HG02759 (cell line): Measurements from ENCODE around the gene MMP24OS.
"Not testable (repeated sequence)": the region's sequence is repeated elsewhere in the genome, so short reads cannot be mapped to it uniquely, and the experiment has no call there.

Source experiments
- ATAC-seq: cut with Tn5 transposase; IDR thresholded peaks from one replicate; pipeline ENCODE4 v1.9.1; 2021; ENCODE audit warnings: mild to moderate bottlenecking, moderate library complexity; ENCODE audit not compliant: unreplicated experiment

Gene MMP24OS

DNA sequence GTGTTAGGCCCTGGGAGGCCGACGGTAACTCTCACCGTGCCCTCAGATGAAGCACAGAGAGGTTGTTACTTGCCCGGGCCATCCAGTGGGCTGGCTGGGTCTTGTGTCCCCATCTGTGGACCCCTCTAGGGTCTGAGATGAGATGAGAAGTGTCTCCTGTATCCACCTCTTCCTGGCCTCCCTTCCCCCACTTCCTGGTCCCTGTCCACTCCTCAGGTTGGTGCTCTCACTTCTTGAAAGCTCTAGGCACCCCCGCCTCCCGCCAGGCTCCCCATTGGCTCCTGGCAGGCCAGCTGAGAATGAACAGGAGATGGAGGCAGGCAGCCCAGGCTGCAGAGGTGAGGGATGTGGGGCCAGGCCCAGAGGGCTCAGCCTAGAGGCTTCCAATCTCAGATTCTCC, 1.5 kb downstream of the MMP24OS start:
- no peak for ATAC-seq

DNA sequence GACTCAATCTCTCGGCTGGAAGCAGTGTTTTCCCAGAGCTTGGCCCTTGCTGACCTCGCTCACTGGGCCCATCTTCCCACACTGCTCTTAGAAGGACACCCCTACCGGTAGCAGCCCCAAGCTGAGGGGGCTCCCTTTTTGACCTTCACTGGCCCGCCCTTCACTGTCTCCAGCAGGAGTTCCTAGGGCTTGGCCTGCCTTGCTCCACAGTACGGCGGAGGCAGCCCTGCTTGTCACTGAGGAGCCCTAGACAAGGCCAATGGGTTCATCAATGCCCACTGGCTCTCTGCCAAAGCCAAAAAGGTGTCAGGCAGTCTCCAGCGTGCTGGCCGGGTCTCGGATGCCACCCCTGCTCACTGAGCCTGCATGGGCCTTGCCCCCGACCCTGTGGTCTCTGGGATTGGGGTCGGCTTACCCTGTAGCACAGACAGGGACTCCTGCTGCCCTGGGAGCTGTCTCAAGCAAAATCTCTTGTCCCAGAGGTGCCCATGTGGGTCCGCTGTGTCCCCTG, 2.1 kb downstream of the MMP24OS start:
- no peak for ATAC-seq

- ATAC-seq, result no peak
Observed at GRCh38 chr20:35274172-35275092, 3.5 kb downstream of the MMP24OS start.

- no peak for ATAC-seq
Observed at GRCh38 chr20:35273449-35274171, 4.3 kb downstream of the MMP24OS start.

- no peak for ATAC-seq
Observed at GRCh38 chr20:35271904-35272303, 6.0 kb downstream of the MMP24OS start.

DNA sequence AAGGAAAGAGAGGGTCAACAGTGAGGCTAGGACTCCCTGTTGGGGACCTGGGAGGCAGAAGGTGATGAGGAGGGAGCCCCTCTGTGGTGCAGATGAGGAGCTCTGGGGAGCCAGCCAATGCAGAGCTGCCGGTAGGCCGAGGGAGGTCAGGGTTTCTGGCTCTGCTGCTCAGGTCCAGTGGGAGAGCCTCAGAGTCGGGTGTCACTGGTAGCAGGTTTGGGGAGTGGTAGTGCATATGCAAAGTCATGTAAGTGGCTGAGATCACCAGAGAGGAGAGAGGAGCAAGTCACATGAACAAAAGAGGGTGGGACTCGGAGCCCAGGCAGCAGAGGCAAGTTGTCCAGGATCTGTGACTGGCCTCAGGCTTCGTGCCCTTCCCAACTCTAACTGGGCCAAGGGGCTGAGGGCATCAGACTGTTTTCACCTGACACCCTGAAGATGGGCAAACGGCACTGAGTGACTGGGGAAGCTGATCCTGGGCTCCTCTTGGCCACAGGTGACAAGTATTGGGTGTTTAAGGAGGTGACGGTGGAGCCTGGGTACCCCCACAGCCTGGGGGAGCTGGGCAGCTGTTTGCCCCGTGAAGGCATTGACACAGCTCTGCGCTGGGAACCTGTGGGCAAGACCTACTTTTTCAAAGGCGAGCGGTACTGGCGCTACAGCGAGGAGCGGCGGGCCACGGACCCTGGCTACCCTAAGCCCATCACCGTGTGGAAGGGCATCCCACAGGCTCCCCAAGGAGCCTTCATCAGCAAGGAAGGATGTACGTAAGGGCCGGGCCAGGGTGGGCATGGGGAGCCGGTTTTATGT, 6.6 kb downstream of the MMP24OS start:
- ATAC-seq, result no peak

DNA sequence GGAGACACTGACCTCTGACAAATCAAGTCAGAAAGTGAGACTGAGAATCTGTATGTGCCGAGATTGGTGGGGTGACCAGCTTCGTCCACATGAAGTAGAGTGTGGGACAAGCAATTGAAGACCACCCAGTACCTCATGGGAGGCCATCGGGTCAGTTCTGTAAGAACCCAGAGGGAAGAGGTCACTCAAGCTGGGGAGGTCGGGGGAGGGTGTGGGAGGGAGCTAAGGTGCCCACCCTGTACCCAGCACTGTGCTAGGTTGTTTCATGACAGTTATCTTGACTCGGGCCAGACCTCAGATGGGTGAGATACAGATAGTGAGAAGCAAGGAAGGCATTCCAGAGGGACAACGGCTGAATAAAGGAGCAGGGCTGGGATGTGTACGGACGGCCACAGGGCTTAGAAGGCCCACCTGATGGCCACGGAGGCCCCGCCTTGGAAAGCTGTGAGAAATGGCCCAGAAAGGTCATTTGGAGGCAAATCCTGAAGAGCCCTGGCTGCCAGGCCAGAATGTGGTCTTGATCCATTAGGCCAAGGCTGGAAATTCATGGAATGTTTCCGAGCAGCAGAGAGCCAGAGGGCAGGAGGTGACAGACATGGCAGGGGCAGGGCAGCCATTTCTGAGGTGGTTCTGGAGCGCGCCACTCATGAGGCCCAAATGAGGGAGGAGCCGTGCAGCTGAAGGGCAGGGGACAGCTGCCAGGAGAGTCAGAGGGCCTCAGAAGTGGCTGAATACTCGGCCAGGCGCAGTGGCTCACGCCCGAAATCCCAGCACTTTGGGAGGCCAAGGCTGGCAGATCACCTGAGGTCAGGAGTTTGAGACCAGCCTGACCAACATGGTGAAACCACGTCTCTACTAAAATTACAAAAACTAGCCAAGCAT, 7.7 kb downstream of the MMP24OS start:
- no peak for ATAC-seq

GRCh38 chr20:35269055-35269781, 8.7 kb downstream of the MMP24OS start:
- no peak for ATAC-seq

GRCh38 chr20:35267092-35267491, 10.8 kb downstream of the MMP24OS start:
- no peak for ATAC-seq

GRCh38 chr20:35264755-35265154, 13.2 kb downstream of the MMP24OS start:
- ATAC-seq, result no peak

GRCh38 chr20:35263532-35264341, 14.2 kb downstream of the MMP24OS start:
- no peak for ATAC-seq

DNA sequence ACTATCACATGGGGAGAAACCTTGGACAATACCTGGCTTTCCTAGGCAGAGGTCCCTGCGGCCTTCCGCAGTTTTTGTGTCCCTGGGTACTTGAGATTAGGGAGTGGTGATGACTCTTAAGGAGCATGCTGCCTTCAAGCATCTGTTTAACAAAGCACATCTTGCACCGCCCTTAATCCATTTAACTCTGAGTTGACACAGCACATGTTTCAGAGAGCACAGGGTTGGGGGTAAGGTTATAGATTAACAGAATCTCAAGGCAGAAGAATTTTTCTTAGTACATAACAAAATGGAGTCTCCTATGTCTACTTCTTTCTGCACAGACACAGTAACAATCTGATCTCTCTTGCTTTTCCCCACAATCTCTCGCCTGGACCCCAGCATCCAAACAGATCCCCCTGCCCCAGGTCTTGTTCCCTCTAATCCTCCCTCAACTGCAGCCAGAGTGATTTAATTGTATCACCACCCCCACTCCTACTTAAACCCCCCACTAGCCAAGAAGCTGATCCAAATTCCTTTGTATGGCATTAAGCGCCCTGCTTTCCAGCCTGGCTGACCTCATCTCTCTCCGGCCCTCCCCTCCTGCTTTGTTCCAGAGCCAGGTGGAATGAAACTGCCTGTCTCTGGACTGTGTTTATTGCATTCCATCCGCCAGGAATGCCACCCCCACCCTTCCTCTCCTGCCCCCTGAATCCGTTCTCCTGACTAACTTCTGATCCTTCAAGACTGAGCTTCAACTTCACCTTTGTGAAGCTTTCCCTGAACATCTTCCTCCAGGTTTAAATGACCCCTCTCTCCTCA, 15.0 kb downstream of the MMP24OS start:
- not testable (repeated sequence) for ATAC-seq

DNA sequence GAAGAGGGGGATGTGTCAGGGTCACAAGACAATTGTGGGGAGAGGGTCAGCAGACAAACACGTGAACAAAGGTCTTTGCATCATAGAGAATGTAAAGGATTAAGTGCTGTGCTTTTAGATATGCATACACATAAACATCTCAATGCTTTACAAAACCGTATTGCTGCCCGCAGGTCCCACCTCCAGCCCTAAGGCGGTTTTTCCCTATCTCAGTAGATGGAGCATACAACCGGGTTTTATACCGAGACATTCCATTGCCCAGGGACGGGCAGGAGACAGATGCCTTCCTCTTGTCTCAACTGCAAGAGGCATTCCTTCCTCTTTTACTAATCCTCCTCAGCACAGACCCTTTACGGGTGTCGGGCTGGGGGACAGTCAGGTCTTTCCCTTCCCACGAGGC, 15.6 kb downstream of the MMP24OS start:
- not testable (repeated sequence) for ATAC-seq

- ATAC-seq, result no peak
Observed at GRCh38 chr20:35260426-35260825, 17.5 kb downstream of the MMP24OS start.

DNA sequence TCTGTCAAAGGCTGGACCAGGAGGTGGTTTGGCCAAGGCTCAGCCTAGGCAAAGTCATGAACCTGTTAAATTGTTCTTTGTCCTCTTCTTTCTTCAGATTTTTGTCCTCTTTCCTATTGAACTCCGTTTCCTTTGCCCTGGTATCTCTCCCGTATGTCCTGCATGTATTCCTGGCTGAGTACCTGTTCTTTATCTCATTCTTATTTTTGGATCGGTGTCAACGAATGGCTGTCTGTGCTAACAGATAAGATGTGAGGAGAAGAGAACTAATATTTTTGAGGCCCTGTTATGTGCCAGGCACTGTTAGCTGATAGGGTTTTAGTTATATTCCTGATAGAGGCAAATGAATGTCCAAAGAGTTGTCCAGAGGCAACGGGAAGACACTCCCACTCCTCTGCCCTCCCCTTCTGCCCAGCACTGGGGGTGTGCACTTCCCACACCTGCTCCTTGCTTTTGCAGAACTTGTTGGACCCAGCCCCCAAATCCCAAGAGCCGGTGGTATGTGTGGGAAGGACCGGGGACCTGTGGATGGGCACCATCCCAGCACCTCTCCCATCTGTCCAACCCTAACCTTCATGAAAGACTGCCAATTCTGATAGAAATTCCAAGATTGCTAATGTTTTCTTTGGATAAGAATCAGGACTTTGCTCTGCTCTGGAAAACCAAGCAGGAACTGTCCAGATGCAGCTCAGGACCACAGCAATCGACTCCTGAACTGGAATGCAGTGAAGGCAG, 20.6 kb downstream of the MMP24OS start:
- no peak for ATAC-seq

GRCh38 chr20:35254448-35254999, 23.4 kb downstream of the MMP24OS start:
- ATAC-seq, result no peak

GRCh38 chr20:35253010-35253409, 24.9 kb downstream of the MMP24OS start:
- ATAC-seq, result no peak
